Immature natural killer cell (primary cell): ENCODE data around the gene ELMO1. TPM values are rescaled to one million over a fixed set of nuclear protein-coding genes. Genes with fewer than 3 reads are reported as not detected.

Source experiments
- DNase-seq, 3 donors: peaks; one replicate each; pipeline ENCODE4 v3.0.0; 2022; ENCODE audit warnings: mixed read lengths in 1 of 3
- H3K27ac Mint-ChIP-seq, 6 donors: one replicate each; pipeline ENCODE4 v1.8.0; 2020; ENCODE audit warnings: mixed read lengths in 6 of 6, mild to moderate bottlenecking in 5 of 6, inconsistent platforms in 4 of 6, moderate library complexity in 3 of 6
- H3K27me3 Mint-ChIP-seq, 3 donors: one replicate each; pipeline ENCODE4 v1.8.0; 2020 to 2021; ENCODE audit warnings: low read depth in 3 of 3, mild to moderate bottlenecking in 3 of 3, mixed read lengths in 3 of 3, moderate library complexity in 3 of 3, inconsistent platforms in 1 of 3
- H3K36me3 Mint-ChIP-seq, 3 donors: one replicate each; pipeline ENCODE4 v1.8.0; 2020; ENCODE audit warnings: mixed read lengths in 3 of 3, inconsistent platforms in 2 of 3, mild to moderate bottlenecking in 2 of 3
- H3K4me1 Mint-ChIP-seq, 2 donors: one replicate each; pipeline ENCODE4 v1.8.0; 2020; ENCODE audit warnings: inconsistent platforms in 2 of 2, mild to moderate bottlenecking in 2 of 2, mixed read lengths in 2 of 2, moderate library complexity in 1 of 2
- H3K4me3 Mint-ChIP-seq, 5 donors: one replicate each; pipeline ENCODE4 v1.8.0; 2020; ENCODE audit warnings: mild to moderate bottlenecking in 5 of 5, mixed read lengths in 5 of 5, inconsistent platforms in 3 of 5, moderate library complexity in 3 of 5
- H3K9me3 Mint-ChIP-seq, 6 donors: one replicate each; pipeline ENCODE4 v1.8.0; 2020; ENCODE audit warnings: mild to moderate bottlenecking in 6 of 6, mixed read lengths in 6 of 6, inconsistent platforms in 4 of 6, moderate library complexity in 3 of 6
- polyA plus RNA-seq, 3 donors: library from polyadenylated mRNA; unstranded; fragments of 300-500 nt; fragmentation: Illumina TruSeq; gene quantifications; one replicate each; pipeline ENCODE4 v1.2.3, GENCODE V29; 2021

The ELMO1 gene
- polyA plus RNA-seq, 3 donors from 2014 or later, result 31.9 to 65.9 (median 53.1) TPM

DNA sequence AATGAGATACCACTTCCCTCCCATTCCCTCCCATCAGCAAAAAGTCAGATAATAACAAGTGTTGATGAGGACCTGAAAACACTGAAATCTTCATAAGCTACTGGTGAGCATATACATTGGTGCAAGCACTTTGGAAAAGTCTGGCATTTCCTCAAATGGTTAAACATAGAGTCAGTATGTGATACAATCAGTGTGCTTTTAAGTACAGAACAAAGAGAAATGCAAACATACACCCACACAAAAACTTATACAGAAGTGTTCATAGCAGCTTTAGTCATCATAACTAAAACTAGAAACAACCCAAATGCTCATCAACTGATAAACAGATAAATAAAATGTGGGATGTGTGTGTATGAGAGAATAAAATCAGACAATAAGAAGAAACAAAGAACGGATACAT is 261.9 kb downstream of the ELMO1 start:
- Mint-ChIP-seq H3K27me3 (peaks cover 0 to 3% (median 0%) of the 10 kb centered on the region in 3 donors), H3K4me3 (no peak overlapping the region), H3K36me3 (peaks cover 0 to 10% (median 4%) of the 10 kb centered on the region in 3 donors), H3K4me1 (peaks cover 2 to 4% of the 10 kb centered on the region in 2 donors), H3K9me3 (no peaks in the 10 kb centered on the region), H3K27ac (peak overlapping the region in 1 of 6 donors; percentile 38)
- no peak for DNase-seq

GRCh38 chr7:37181550-37181932 is 267.1 kb downstream of the ELMO1 start:
- Mint-ChIP-seq H3K27ac (peak overlapping the region in 3 of 6 donors; percentile 15 to 58 (median 27)), H3K9me3 (no peaks in the 10 kb centered on the region), H3K4me1 (peaks cover 14 to 23% of the 10 kb centered on the region in 2 donors), H3K36me3 (peaks cover 0 to 14% (median 14%) of the 10 kb centered on the region in 3 donors), H3K27me3 (peaks cover 0 to 5% (median 0%) of the 10 kb centered on the region in 3 donors), H3K4me3 (peak overlapping the region in 1 of 5 donors; percentile 3)
- DNase-seq, result no peak

DNA sequence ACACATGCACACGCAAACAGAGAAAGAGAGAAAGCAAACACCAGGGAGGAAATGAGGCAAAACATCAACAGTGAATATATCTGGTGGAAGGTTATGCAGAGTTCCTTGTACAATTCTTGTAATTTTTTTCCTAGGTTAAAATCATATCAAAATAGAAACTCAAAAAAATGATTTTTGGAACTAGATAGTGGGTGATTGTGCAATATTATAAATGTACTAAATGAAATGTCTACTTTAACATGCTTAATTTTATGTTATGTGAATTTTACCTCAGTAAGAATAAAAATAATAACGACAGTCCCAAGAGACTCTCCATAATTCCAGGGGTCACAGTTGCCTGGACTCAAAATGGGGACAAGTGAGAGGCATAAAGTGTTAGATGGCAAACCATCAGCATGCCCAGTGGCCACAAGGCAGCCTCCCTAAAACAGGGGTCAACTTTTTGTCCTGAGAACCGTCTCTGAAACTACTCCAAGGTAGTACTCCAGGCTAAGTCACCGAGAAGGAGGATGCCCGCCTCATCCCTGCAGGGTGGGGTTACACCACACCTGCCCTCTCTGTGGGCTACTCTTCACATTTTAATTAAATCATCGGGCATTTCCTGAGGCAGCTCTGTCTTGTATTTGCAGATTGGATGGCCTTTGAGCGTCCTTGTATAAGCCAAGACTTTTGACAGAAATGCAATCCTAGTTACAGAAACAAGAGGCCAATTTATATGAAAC is 267.7 kb downstream of the ELMO1 start:
- Mint-ChIP-seq H3K4me1 (peaks cover 15 to 25% of the 10 kb centered on the region in 2 donors), H3K27me3 (peaks cover 0 to 6% (median 0%) of the 10 kb centered on the region in 3 donors), H3K9me3 (no peaks in the 10 kb centered on the region), H3K27ac (peak overlapping the region in 4 of 6 donors; percentile 14 to 58 (median 21)), H3K4me3 (peak overlapping the region in 1 of 5 donors; percentile 3), H3K36me3 (peaks cover 0 to 16% (median 15%) of the 10 kb centered on the region in 3 donors)
- DNase-seq, result no peak

DNA sequence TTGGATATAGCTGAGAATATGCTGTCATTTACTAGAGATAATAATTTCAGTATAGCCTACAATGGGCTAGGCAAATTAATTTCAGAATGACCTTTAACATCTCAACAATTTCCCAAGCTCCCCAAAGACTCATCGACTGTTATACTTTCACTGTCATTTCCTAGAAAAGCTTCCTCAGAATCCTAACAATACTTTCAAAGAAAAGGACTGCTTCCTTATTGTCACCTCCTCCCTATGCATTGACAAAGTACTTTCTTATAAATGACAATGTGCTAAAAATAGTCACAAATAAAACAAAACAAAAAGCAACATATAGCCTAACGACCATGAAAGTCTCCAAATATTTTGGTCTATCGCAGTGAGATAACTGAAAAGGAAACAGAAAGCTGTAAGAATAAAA is 272.6 kb downstream of the ELMO1 start:
- peaks cover 36 to 37% of the 10 kb centered on the region in 2 donors for H3K4me1 Mint-ChIP-seq
- peaks cover 0 to 5% (median 2%) of the 10 kb centered on the region in 3 donors for H3K27me3 Mint-ChIP-seq
- peak overlapping the region in 5 of 6 donors; percentile 36 to 83 (median 61) for H3K27ac Mint-ChIP-seq
- no peaks in the 10 kb centered on the region for H3K9me3 Mint-ChIP-seq
- no peak for DNase-seq
- H3K36me3 Mint-ChIP-seq, result peaks cover 5 to 17% (median 17%) of the 10 kb centered on the region in 3 donors
- peak overlapping the region in 3 of 5 donors; percentile 15 to 63 (median 25) for H3K4me3 Mint-ChIP-seq

DNA sequence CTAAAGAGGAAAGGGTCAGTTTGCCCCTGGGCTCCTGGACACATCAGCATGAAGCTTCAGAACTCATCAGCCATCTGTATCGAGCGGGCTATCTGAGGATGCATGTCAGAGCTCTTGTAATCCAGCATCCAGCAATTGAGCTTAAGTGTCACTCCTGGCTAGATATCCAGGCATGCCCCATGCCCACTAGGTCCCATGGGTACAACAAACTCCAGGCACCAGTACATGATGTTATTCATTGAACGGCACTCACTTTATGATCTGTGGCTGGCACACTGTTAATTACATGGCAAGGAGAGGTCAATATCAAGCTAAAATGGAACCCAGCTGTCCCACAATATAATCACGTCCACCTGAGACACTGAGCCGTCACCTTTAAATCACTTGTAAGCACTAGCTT is 274.2 kb downstream of the ELMO1 start:
- H3K36me3 Mint-ChIP-seq, result peaks cover 7 to 26% (median 19%) of the 10 kb centered on the region in 3 donors
- peaks cover 37 to 44% of the 10 kb centered on the region in 2 donors for H3K4me1 Mint-ChIP-seq
- peak overlapping the region in 2 of 6 donors; percentile 11 to 66 for H3K27ac Mint-ChIP-seq
- peaks cover 0 to 2% (median 0%) of the 10 kb centered on the region in 6 donors for H3K9me3 Mint-ChIP-seq
- no peak for DNase-seq
- H3K4me3 Mint-ChIP-seq, result no peak overlapping the region
- peaks cover 0 to 8% (median 2%) of the 10 kb centered on the region in 3 donors for H3K27me3 Mint-ChIP-seq

GRCh38 chr7:37173670-37174069 is 275.0 kb downstream of the ELMO1 start:
- peak overlapping the region in 5 of 6 donors; percentile 7 to 66 (median 16) for H3K27ac Mint-ChIP-seq
- H3K4me3 Mint-ChIP-seq, result peak overlapping the region in 1 of 5 donors; percentile 25
- H3K36me3 Mint-ChIP-seq, result peaks cover 10 to 30% (median 19%) of the 10 kb centered on the region in 3 donors
- peaks cover 42 to 48% of the 10 kb centered on the region in 2 donors for H3K4me1 Mint-ChIP-seq
- H3K9me3 Mint-ChIP-seq, result peaks cover 0 to 4% (median 0%) of the 10 kb centered on the region in 6 donors
- peaks cover 0 to 6% (median 2%) of the 10 kb centered on the region in 3 donors for H3K27me3 Mint-ChIP-seq
- DNase-seq, result no peak

DNA sequence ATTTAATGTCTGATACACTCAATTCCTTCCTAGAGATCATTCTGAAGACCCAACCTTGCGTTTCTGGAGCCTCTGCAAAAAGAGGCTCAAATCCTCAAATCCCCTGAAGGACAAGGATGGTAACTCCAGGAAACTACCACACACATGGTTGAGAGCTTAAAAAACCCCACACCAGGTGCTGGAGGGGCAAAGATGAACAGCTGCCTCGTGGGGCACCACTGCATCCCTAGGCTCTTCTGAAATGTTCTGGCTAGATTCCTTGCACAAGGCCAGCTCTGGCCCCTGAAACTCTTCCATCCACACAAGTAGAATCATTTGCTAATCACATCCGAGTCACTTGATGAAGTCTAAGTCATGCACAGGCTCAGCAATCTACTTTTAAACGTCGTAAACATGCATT is 286.6 kb downstream of the ELMO1 start:
- Mint-ChIP-seq H3K27me3 (peaks cover 0 to 1% (median 0%) of the 10 kb centered on the region in 3 donors), H3K36me3 (peaks cover 4 to 9% (median 7%) of the 10 kb centered on the region in 3 donors), H3K27ac (peak overlapping the region in 2 of 6 donors; percentile 84 to 88), H3K4me3 (no peak overlapping the region), H3K4me1 (no peaks in the 10 kb centered on the region), H3K9me3 (peaks cover 0 to 4% (median 0%) of the 10 kb centered on the region in 6 donors)
- DNase-seq, result no peak

DNA sequence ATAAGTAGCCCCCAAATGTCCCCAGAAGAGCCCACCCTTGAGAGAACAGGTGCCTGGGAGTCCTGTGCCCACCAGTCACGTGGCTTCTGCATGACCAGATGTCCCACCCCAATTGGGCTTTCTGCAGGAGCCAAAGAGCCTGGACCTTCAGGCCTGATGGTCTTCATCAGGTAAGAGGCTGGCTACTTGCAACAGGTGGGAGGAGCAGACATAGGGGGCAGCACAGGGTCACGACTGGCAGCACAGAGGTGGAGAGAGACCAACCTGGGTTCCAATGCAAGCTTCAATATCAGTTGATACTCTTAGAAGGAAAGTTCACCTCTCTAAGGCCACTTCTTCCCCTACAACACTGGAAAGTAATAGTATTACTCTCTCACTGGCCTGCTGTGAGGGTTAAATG is 288.0 kb downstream of the ELMO1 start:
- peaks cover 0 to 5% (median 1%) of the 10 kb centered on the region in 6 donors for H3K9me3 Mint-ChIP-seq
- H3K27me3 Mint-ChIP-seq, result peaks cover 0 to 1% (median 0%) of the 10 kb centered on the region in 3 donors
- H3K27ac Mint-ChIP-seq, result peak overlapping the region in 4 of 6 donors; percentile 4 to 67 (median 35)
- no peak for DNase-seq
- peaks cover 4 to 7% of the 10 kb centered on the region in 2 donors for H3K4me1 Mint-ChIP-seq
- H3K4me3 Mint-ChIP-seq, result no peak overlapping the region
- H3K36me3 Mint-ChIP-seq, result peaks cover 12 to 18% (median 12%) of the 10 kb centered on the region in 3 donors

GRCh38 chr7:37153376-37153775 is 295.3 kb downstream of the ELMO1 start:
- Mint-ChIP-seq H3K27ac (no peak overlapping the region), H3K36me3 (peaks cover 15 to 32% (median 25%) of the 10 kb centered on the region in 3 donors), H3K27me3 (no peaks in the 10 kb centered on the region), H3K9me3 (peaks cover 0 to 6% (median 3%) of the 10 kb centered on the region in 6 donors), H3K4me1 (peaks cover 14 to 20% of the 10 kb centered on the region in 2 donors), H3K4me3 (no peak overlapping the region)
- no peak for DNase-seq

DNA sequence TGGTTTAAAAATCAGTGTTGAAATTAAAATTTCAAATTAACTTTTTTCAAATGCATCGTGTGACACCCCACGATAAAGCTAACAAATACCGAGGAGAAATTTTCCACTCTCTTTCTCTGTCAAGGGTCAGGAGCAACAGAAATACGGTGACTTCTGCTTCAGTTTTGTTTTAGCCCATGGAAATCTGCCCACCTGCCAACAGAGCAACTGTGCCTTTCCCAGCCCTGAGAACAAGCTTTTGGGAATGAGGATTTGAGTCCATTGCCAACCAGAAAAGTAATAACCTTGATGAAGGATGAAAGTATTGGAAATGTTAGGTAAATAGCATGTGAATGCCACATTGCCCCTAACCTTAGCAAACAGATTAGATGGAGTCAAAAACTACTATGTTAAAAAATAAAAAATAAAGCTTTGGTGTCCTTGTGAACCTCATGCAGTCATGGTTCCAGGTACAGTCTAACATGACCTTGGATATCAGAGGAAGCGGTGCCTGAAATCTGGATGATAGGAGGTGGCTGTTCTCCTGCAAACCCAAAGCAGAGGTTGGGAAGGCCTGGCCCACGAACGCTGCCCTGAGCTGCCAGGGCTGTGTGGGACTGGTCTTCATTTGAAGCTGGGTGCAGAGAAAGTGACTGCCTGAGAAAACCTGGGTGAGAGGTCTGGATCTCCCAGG is 296.8 kb downstream of the ELMO1 start:
- peaks cover 0 to 6% (median 0%) of the 10 kb centered on the region in 6 donors for H3K9me3 Mint-ChIP-seq
- DNase-seq, result no peak
- H3K4me3 Mint-ChIP-seq, result no peak overlapping the region
- peaks cover 14 to 20% of the 10 kb centered on the region in 2 donors for H3K4me1 Mint-ChIP-seq
- peaks cover 0 to 3% (median 0%) of the 10 kb centered on the region in 3 donors for H3K27me3 Mint-ChIP-seq
- no peak overlapping the region for H3K27ac Mint-ChIP-seq
- H3K36me3 Mint-ChIP-seq, result peaks cover 15 to 31% (median 26%) of the 10 kb centered on the region in 3 donors

DNA sequence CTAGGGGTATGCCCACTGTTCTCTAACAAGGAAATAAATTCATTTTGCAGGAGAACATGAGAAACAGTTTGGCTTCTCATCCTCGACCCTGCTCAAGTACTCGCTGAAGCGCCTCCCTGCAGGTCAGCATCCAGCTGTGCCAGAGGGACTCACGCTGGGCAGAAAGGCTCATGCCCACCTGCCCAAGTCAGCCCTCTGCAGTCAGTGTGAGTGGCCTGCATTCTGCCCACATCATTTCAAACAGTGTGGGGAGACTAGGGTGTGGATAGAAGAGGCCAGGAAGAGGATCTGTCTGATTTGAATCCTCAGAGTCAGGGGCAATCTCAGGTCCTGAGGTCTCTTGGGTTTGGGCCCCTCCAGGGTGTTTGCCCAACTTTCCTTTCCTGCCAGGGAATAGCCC is 297.8 kb downstream of the ELMO1 start:
- H3K9me3 Mint-ChIP-seq, result peaks cover 0 to 6% (median 0%) of the 10 kb centered on the region in 6 donors
- H3K4me1 Mint-ChIP-seq, result peaks cover 11 to 13% of the 10 kb centered on the region in 2 donors
- no peak overlapping the region for H3K27ac Mint-ChIP-seq
- no peak for DNase-seq
- peaks cover 0 to 3% (median 0%) of the 10 kb centered on the region in 3 donors for H3K27me3 Mint-ChIP-seq
- H3K36me3 Mint-ChIP-seq, result peaks cover 12 to 24% (median 20%) of the 10 kb centered on the region in 3 donors
- H3K4me3 Mint-ChIP-seq, result no peak overlapping the region

DNA sequence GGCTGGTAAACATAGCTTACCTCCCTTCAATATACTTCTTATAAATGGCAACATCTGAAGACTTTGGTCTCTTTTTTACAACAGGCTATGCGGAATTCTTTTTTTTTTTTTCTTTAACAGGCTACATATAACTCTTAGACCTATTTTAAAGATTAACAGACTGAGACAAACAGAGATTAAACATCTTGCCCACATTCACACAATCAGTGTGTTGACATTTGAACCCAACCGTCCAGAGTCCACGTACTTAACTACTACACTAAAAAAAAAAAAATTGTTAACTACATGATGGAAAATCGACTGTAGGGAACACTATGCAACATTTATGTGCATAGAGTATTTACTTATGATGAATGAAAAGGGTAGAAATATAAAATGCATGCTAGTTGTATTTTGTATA is 298.5 kb downstream of the ELMO1 start:
- peaks cover 0 to 6% (median 0%) of the 10 kb centered on the region in 6 donors for H3K9me3 Mint-ChIP-seq
- H3K4me3 Mint-ChIP-seq, result no peak overlapping the region
- DNase-seq, result no peak
- H3K27me3 Mint-ChIP-seq, result peaks cover 0 to 3% (median 0%) of the 10 kb centered on the region in 3 donors
- H3K27ac Mint-ChIP-seq, result peak overlapping the region in 1 of 6 donors; percentile 1
- peaks cover 8 to 20% (median 16%) of the 10 kb centered on the region in 3 donors for H3K36me3 Mint-ChIP-seq
- H3K4me1 Mint-ChIP-seq, result peaks cover 10 to 11% of the 10 kb centered on the region in 2 donors

DNA sequence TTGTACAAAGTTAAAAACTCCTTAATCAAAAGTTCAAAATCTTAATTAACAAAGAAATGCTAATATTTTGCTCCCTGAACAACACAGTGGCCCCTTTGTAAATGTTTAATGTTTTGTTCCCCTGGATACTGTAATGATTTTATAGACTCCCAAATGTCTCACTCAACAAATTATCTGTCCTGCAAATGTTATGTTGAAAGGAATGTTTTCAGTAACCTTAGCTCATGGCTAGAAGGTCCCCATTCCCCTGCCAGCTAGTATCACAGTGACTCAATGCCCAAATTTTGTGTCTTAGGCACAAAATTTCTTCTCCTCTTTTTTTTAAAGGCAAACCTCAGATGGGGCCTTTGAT is 298.9 kb downstream of the ELMO1 start:
- peaks cover 0 to 3% (median 0%) of the 10 kb centered on the region in 3 donors for H3K27me3 Mint-ChIP-seq
- no peak for DNase-seq
- H3K9me3 Mint-ChIP-seq, result peaks cover 0 to 6% (median 0%) of the 10 kb centered on the region in 6 donors
- peaks cover 7 to 8% of the 10 kb centered on the region in 2 donors for H3K4me1 Mint-ChIP-seq
- peak overlapping the region in 4 of 6 donors; percentile 1 to 19 (median 10) for H3K27ac Mint-ChIP-seq
- H3K4me3 Mint-ChIP-seq, result no peak overlapping the region
- H3K36me3 Mint-ChIP-seq, result peaks cover 6 to 20% (median 14%) of the 10 kb centered on the region in 3 donors
